Peyer's patch (tissue), 4 donors: ENCODE results near the gene BRICD5. TPM values are rescaled to one million over a fixed set of nuclear protein-coding genes. Genes with fewer than 3 reads are reported as not detected.
"Not testable (repeated sequence)": the region's sequence is repeated elsewhere in the genome, so short reads cannot be mapped to it uniquely, and the experiment has no call there.

Experiments used
- DNase-seq, 3 donors: peaks; one replicate each; pipeline ENCODE4 v3.0.0-alpha.2; 2017 to 2019
- H3K27ac ChIP-seq, 4 donors: fragments of 200-600 bp; sonication (generic); one replicate each; pipeline ENCODE4 v1.5.1; 2016 to 2019
- H3K27me3 ChIP-seq, 2 donors: fragments of 200-600 bp; sonication (generic); one replicate each; pipeline ENCODE4 v1.5.1; 2019
- H3K36me3 ChIP-seq, 3 donors: fragments of 200-600 bp; sonication (generic); one replicate each; pipeline ENCODE4 v1.5.1; 2016 to 2019
- H3K4me1 ChIP-seq, 4 donors: fragments of 200-600 bp; sonication (generic); one replicate each; pipeline ENCODE4 v1.5.1; 2016 to 2019
- H3K4me3 ChIP-seq, 4 donors: fragments of 200-600 bp; sonication (generic); 1 replicate in 3 of 4; 2 replicates in 1 of 4; pipeline ENCODE4 v1.5.1; 2016 to 2019; ENCODE audit warnings: mild to moderate bottlenecking in 1 of 4
- H3K9me3 ChIP-seq, 4 donors: fragments of 200-600 bp; sonication (generic); one replicate each; pipeline ENCODE4 v1.5.1; 2016 to 2019; ENCODE audit warnings: mild to moderate bottlenecking in 1 of 4
- POLR2A ChIP-seq, 2 donors: fragments of 450-650 bp; IDR thresholded peaks; one replicate each; pipeline ENCODE4 v1.5.1; 2017; ENCODE audit warnings: antibody characterized with exemption in 2 of 2, mild to moderate bottlenecking in 2 of 2, moderate library complexity in 2 of 2
- total RNA-seq, 4 donors: library from RNA; depleted of rRNA; stranded (reverse); fragments of >200 nt; gene quantifications; one replicate each; pipeline ENCODE4 v1.1.0, GENCODE V29; 2016
- TF ChIP-seq, protein P1 (sequence below), 6 experiments: fragments of 450-650 bp in 4 of 6; fragments of 200-600 bp in 2 of 6; sonication (generic) in 1 of 6; IDR thresholded peaks; one replicate each; pipeline ENCODE4 v1.5.1; 2017 to 2019; ENCODE audit warnings: antibody characterized with exemption in 6 of 6, mild to moderate bottlenecking in 3 of 6, moderate library complexity in 1 of 6

BRICD5 gene
- total RNA-seq, 4 donors from 2014 or later: 13.3 to 44.6 (median 19.8) TPM

DNA sequence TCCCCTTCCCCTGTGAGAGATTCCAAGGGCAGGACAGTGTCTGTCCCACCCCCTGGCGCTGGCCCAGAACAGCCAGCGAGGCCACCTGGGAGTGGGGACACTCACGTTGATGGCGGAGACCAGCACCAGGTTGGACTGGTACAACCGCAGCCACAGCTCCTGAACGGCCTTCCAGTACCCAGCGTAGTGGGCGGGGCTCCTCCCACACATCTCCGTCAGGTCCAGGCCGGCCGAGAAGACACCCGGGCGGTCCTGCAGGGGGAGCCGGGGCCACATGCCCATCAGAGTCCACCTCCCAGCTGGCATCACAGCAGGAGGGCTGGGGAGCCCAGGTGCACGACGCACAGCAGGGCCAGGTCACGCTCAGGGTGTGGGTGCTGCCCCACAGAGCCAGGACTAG is 33.6 kb upstream of the BRICD5 start:
- H3K4me3 ChIP-seq: no peak overlapping the region
- H3K36me3 ChIP-seq: peaks cover 0 to 77% (median 0%) of the 10 kb centered on the region in 3 donors
- no peaks in the 10 kb centered on the region for H3K4me1 ChIP-seq
- no peaks in the 10 kb centered on the region for H3K27me3 ChIP-seq
- H3K9me3 ChIP-seq: no peaks in the 10 kb centered on the region
- no peak overlapping the region for H3K27ac ChIP-seq
- no peak for DNase-seq
- TF ChIP-seq POLR2A (IDR thresholded peaks at IDR 0.05): no peak
- TF ChIP-seq, protein P1, sequence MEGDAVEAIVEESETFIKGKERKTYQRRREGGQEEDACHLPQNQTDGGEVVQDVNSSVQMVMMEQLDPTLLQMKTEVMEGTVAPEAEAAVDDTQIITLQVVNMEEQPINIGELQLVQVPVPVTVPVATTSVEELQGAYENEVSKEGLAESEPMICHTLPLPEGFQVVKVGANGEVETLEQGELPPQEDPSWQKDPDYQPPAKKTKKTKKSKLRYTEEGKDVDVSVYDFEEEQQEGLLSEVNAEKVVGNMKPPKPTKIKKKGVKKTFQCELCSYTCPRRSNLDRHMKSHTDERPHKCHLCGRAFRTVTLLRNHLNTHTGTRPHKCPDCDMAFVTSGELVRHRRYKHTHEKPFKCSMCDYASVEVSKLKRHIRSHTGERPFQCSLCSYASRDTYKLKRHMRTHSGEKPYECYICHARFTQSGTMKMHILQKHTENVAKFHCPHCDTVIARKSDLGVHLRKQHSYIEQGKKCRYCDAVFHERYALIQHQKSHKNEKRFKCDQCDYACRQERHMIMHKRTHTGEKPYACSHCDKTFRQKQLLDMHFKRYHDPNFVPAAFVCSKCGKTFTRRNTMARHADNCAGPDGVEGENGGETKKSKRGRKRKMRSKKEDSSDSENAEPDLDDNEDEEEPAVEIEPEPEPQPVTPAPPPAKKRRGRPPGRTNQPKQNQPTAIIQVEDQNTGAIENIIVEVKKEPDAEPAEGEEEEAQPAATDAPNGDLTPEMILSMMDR (IDR thresholded peaks at IDR 0.05): no peak

DNA sequence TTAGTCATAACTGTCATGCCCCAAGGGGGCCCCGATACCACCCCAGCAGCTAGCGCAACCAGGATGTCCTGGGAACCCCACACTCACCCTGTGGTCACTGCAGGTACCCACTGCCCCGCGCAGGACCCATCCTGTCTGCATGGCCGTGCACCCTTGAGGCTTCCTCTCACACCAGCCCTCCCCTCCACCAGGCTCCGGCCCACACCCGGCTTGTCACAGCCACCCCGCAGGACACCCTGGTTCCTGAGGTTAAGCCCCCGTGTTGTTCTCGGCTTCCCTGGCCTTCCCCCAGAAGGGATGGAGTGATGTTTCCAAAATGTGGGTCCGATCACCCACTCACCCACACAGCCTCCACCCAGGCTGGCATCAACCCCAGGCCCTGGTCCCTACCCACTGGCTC is 33.1 kb upstream of the BRICD5 start:
- Histone ChIP-seq H3K36me3 (peaks cover 0 to 72% (median 0%) of the 10 kb centered on the region in 3 donors), H3K27ac (no peak overlapping the region), H3K4me1 (no peaks in the 10 kb centered on the region), H3K27me3 (no peaks in the 10 kb centered on the region), H3K4me3 (no peak overlapping the region), H3K9me3 (no peaks in the 10 kb centered on the region)
- DNase-seq: no peak
- TF ChIP-seq, protein P1 (IDR thresholded peaks at IDR 0.05): no peak

DNA sequence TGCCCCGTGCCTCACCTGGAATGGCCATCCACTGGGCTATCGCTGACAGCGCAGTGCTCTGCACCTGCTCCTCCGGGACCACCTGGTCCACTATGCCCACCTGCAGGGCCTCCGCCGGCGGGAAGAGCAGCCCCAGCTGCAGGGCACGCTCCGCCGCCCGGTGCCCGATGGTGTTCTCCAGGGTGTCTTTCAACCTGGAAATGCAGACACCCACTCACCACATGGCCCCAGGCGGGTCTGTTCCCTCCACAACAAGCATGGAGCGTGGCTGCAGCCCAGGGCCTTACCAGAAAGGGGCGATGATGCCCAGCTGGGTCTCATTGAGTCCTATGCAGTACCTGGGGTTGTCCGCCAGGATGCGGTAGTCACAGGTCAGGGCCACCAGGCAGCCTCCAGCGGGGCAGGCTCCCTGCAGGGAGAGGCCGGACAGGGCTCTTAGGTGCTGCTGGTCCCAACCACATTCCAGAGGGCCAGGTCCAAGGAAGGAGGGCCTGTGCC is 32.4 kb upstream of the BRICD5 start:
- H3K36me3 ChIP-seq: peaks cover 0 to 66% (median 0%) of the 10 kb centered on the region in 3 donors
- TF ChIP-seq, protein P1 (IDR thresholded peaks at IDR 0.05): no peak
- no peak for TF ChIP-seq POLR2A (IDR thresholded peaks at IDR 0.05)

DNA sequence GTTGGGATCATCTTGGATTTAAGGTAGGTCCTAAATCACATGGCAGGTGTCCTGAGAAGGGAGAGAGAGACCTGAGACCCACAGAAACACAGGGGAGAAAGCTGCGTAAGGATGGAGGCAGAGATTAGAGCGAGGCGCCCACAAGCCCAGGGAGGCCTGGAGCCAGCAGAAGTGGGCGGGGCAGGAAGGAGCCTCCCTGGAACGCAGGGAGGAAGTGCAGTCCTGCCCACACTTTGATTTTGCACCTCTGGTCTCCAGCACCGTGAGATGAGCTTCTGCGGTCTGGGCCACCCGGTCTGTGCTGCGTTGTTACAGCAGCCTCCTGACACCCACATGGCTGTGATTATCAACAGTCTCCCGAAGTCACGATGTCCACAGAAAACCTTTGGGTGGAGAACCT is 31.9 kb upstream of the BRICD5 start:
- no peak overlapping the region for H3K27ac ChIP-seq
- H3K4me3 ChIP-seq: no peak overlapping the region
- H3K4me1 ChIP-seq: peaks cover 0 to 3% (median 0%) of the 10 kb centered on the region in 4 donors
- TF ChIP-seq, protein P1 (IDR thresholded peaks at IDR 0.05): no peak
- no peak for TF ChIP-seq POLR2A (IDR thresholded peaks at IDR 0.05)
- H3K9me3 ChIP-seq: no peaks in the 10 kb centered on the region
- DNase-seq: no peak
- H3K36me3 ChIP-seq: peaks cover 0 to 65% (median 0%) of the 10 kb centered on the region in 3 donors
- peaks cover 0 to under 1% of the 10 kb centered on the region in 2 donors for H3K27me3 ChIP-seq

More for the DNA sequence above, 32.4 kb upstream of the BRICD5 start:
- no peak overlapping the region for H3K4me3 ChIP-seq
- H3K4me1 ChIP-seq: no peaks in the 10 kb centered on the region
- H3K27me3 ChIP-seq: no peaks in the 10 kb centered on the region
- no peaks in the 10 kb centered on the region for H3K9me3 ChIP-seq
- no peak for DNase-seq
- H3K27ac ChIP-seq: no peak overlapping the region

DNA sequence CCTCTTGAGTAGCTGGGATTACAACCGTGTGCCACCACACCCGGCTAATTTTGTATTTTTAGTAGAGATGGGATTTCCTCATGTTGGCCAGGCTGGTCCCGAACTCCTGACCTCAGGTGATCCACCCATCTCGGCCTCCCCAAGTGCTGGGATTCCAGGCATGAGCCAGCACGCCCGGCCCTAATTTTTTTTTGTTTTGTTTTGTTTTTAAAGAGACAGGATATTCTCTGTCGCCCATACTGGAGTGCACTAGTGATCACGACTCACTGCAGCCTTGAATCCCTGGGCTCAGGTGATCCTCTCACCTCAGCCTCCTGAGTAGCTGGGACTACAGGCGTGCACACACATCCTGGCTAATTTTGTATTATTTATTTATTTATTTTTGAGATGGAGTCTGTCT is 29.7 kb upstream of the BRICD5 start:
- Histone ChIP-seq H3K4me1 (peaks cover 5 to 26% (median 14%) of the 10 kb centered on the region in 4 donors), H3K27me3 (peaks cover 0 to 19% of the 10 kb centered on the region in 2 donors), H3K36me3 (peaks cover 0 to 50% (median 0%) of the 10 kb centered on the region in 3 donors)
- not testable (repeated sequence) for DNase-seq, H3K4me3 ChIP-seq, H3K9me3 ChIP-seq, H3K27ac ChIP-seq

DNA sequence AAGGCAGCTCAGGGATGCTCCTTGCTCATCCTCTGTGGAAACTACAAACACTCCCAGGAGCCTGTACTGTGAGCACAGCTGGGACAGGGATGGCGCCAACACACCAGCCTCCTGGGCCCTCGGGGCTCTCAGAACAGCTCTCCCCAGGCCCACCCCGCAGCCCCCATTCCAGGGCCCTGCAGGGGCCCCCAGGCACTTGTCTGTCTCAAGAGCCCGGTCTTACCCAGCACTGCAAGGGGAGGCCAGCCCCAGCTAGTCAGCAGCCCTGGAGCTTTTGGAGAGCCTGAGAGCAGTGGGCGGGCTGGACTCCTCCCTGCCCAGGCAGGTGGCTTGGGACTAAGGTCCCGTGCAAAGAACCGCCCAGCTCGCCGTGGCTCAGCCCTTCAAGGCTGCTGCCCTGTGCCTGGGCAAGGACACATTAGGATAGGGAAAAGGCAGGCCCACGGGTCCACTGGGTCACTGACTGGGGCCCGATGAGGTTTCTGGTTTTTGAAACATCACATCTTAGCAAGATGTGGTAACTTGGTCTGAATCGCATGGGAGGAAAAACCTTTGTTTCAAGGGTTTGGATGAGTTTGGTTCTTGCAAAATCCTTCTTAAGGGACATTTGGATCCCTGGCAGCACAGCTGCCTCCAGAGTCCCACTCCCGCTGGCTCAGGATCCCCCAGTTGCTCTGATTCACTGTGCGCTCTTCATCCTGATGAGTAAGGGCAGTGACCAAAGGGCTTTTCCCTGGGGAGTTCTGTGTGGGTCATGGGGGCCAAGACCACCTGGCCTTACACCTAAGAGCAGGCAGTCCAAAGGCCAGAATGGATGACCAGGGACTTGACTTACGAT is 28.4 kb upstream of the BRICD5 start:
- H3K4me1 ChIP-seq: peaks cover 5 to 28% (median 14%) of the 10 kb centered on the region in 4 donors
- peaks cover 0 to 50% (median 0%) of the 10 kb centered on the region in 3 donors for H3K36me3 ChIP-seq
- H3K27ac ChIP-seq: no peak overlapping the region
- no peak overlapping the region for H3K4me3 ChIP-seq
- H3K9me3 ChIP-seq: no peaks in the 10 kb centered on the region
- H3K27me3 ChIP-seq: peaks cover 0 to 19% of the 10 kb centered on the region in 2 donors
- TF ChIP-seq, protein P1 (IDR thresholded peaks at IDR 0.05): no peak
- TF ChIP-seq POLR2A (IDR thresholded peaks at IDR 0.05): no peak
- no peak for DNase-seq
